Body of pancreas (tissue), 4 donors: ENCODE measurements around the gene ANKUB1.

Experiments used
- POLR2A ChIP-seq, 3 donors: fragments of 450-650 bp; IDR thresholded peaks; one replicate each; pipeline ENCODE4 v1.6.1; 2016; ENCODE audit warnings: antibody characterized with exemption in 3 of 3, mild to moderate bottlenecking in 2 of 3
- TF ChIP-seq, protein P1 (sequence below), 7 experiments: fragments of 450-650 bp in 4 of 7; fragments of 200-600 bp in 3 of 7; sonication (generic) in 3 of 7; IDR thresholded peaks; one replicate each; pipeline ENCODE4 v1.5.1; 2016 to 2019; ENCODE audit warnings: antibody characterized with exemption in 7 of 7

DNA sequence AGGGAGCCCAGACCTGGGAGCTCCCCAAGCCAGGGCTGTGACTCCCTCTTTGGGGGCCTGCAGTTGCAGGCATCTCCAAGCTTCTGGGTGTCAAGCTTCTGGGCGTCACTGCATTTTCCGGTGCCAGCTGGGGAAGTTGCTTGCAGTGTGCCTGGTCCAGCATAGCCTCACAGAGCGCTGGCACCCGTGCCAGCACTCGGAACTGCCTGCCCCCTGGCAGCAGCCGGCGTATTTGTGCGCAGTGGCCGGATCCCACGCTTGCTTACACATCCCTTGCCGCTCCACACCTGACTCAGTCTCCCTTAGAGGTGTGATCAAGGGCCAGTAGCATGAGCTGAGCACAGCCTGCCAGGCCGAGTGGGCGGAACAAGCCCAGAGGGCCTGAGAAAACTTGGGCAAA, 77.1 kb downstream of the ANKUB1 start:
- TF ChIP-seq POLR2A (IDR thresholded peaks at IDR 0.05) = no peak
- TF ChIP-seq, protein P1, sequence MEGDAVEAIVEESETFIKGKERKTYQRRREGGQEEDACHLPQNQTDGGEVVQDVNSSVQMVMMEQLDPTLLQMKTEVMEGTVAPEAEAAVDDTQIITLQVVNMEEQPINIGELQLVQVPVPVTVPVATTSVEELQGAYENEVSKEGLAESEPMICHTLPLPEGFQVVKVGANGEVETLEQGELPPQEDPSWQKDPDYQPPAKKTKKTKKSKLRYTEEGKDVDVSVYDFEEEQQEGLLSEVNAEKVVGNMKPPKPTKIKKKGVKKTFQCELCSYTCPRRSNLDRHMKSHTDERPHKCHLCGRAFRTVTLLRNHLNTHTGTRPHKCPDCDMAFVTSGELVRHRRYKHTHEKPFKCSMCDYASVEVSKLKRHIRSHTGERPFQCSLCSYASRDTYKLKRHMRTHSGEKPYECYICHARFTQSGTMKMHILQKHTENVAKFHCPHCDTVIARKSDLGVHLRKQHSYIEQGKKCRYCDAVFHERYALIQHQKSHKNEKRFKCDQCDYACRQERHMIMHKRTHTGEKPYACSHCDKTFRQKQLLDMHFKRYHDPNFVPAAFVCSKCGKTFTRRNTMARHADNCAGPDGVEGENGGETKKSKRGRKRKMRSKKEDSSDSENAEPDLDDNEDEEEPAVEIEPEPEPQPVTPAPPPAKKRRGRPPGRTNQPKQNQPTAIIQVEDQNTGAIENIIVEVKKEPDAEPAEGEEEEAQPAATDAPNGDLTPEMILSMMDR (IDR thresholded peaks at IDR 0.05) = no peak
